Astrocyte of the cerebellum (primary cell): ENCODE measurements around the gene ESPN.

Experiments
- DNase-seq: peaks from one replicate; pipeline ENCODE4 v3.0.0-alpha.2; 2011; ENCODE audit warnings: low read depth
- H3K4me3 ChIP-seq: 2 replicates; pipeline ENCODE4 v1.5.1; 2011; ENCODE audit warnings: mild to moderate bottlenecking, low read depth, low read length, moderate library complexity
- CTCF ChIP-seq: IDR thresholded peaks from 2 replicates; pipeline ENCODE4 v1.5.1; 2012; ENCODE audit warnings: low read length, low read depth, moderate library complexity, mild to moderate bottlenecking; ENCODE audit errors: missing control alignments
- in situ Hi-C: cut with HindIII; loops from 2 replicates; pipeline ENCODE4 v1.10.0; 2017; ENCODE audit warnings: low sequenced_read_pairs

ESPN gene

GRCh38 chr1:6464915-6465314, 40.3 kb downstream of the ESPN start:
- H3K4me3 ChIP-seq: no peak overlapping the region
- in situ Hi-C loops: no loop called here
- TF ChIP-seq CTCF: no peak
- DNase-seq: no peak

- in situ Hi-C loops: no loop called here
- no peak overlapping the region for H3K4me3 ChIP-seq
- no peak for DNase-seq
- TF ChIP-seq CTCF: no peak
These were observed 41.0 kb downstream of the ESPN start for GRCh38 chr1:6465461-6466005.

- TF ChIP-seq CTCF: no peak
- in situ Hi-C loops: no loop called here
- DNase-seq: no peak
- no peak within 1 kb of the TSS for H3K4me3 ChIP-seq
These were observed 41.4 kb downstream of the ESPN start, which contains the start of gene TNFRSF25 for GRCh38 chr1:6466023-6466422. Gene TNFRSF25 (minus strand): TSS chr1:6466173. CDS start chr1:6466107, 66 bp downstream.

- H3K4me3 ChIP-seq: no peak overlapping the region
- in situ Hi-C loops: no loop called here
- no peak for DNase-seq
- TF ChIP-seq CTCF: no peak
These were observed 42.2 kb downstream of the ESPN start for GRCh38 chr1:6466751-6467150.

- no peak for DNase-seq
- in situ Hi-C loops: no loop called here
These were observed 42.6 kb downstream of the ESPN start for GRCh38 chr1:6467224-6467623.

GRCh38 chr1:6467744-6468688, 43.4 kb downstream of the ESPN start:
- TF ChIP-seq CTCF: no peak
- H3K4me3 ChIP-seq: no peak overlapping the region
- DNase-seq: no peak
- in situ Hi-C loops: no loop called here

More at GRCh38 chr1:6467224-6467623, 42.6 kb downstream of the ESPN start:
- TF ChIP-seq CTCF: no peak
- H3K4me3 ChIP-seq: no peak overlapping the region
